HG03521 (cell line): ENCODE measurements around the gene DYNLT1.
"Not testable (repeated sequence)": the region's sequence is repeated elsewhere in the genome, so short reads cannot be mapped to it uniquely, and the experiment has no call there.

Experiments used
- ATAC-seq: cut with Tn5 transposase; IDR thresholded peaks from one replicate; pipeline ENCODE4 v1.9.1; 2021; ENCODE audit warnings: mild to moderate bottlenecking, moderate library complexity; ENCODE audit not compliant: unreplicated experiment

Gene DYNLT1

DNA sequence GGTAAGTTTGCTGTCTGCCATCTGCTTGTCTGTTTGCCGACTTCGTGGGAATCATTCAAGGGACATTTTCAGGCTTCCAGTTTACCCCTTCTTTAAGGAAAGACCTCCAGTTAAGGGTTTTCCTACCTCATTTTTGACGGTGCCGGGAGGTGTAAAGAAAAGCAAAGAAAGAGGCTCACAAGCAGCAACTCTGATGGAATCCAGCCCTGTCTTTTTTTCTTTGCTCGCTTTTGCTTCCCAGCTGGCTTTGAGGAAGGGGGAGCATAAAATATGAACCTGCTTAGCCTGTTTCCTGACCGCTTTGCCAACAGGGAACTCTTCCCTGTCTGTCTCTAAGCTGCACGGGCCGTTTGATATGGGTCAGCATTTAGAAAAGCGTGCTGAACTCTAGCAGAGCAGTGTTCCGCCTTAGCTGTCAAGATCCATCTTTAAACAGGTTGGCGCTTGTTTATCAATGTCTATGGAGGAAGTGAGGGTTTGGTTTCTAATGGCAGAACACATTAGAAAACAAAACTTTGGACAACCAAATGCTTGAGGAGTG is 19.2 kb upstream of the DYNLT1 start:
- no peak for ATAC-seq

GRCh38 chr6:158662954-158663624 is 18.5 kb upstream of the DYNLT1 start:
- no peak for ATAC-seq

DNA sequence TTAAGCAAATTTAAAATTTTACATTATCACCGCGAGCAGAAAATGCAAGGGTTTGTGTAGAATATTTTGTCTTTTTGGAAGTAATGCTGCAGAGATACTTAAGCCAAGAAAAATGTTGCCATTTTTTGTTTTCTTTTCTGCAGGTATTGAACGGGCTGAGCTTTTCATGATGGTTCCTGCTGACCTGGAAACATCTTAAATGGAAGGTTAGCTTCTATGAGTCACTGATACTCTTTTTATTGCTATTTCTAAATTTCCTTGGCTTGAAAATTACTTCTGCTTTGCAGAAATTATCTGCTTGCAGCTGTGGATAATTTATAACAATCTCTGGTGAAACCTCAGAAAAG is 18.0 kb upstream of the DYNLT1 start:
- ATAC-seq, result no peak

DNA sequence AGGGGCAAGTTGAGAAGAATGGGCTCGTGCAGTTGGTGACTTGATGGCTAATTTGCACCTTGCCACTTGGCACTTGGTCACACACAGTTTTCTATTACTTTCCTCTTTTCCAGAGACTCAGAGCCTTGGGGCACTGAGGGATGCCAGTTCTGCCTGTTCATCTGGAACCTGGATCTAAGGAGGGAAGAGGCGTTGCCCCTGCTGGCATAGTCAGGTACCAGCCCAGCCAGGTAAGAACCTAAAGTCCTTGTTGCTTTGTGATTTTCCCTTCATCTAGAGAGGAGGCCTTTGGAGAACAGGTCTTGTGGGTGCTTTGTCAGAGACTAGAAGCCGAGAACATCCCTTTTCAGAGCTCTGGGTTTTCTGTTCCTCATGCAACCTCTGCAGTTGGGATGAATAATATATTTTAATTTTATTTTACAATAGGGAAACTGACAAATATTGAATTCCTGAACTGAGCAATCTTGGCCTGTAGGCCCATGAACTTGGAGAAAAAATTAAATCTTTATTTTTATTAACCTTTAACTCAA is 16.7 kb upstream of the DYNLT1 start:
- ATAC-seq, result no peak

DNA sequence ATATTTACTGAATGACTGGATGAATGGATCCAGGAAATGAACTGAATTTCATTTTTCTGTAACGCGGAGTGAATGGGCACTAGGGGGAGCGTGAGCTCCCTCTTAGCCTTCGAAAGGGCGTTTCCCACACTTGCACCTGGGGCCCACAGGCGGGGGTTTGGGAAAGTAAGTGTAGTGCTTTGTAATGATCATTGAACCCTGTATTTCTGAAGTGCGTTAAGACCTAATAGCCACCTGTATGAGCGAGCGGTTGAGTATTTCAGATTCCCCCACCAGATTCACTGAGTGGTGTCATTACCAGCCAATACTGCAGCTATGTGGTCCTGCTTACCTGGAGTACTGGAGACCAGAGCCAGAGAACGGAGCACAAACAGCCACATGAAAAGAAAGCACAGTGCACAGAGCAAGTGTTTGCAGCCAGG is 15.8 kb upstream of the DYNLT1 start:
- ATAC-seq, result no peak

GRCh38 chr6:158656986-158657385 is 12.4 kb upstream of the DYNLT1 start:
- ATAC-seq, result not testable (repeated sequence)

- ATAC-seq, result no peak
Observed at GRCh38 chr6:158655569-158656450, 11.3 kb upstream of the DYNLT1 start.

GRCh38 chr6:158654960-158655489 is 10.5 kb upstream of the DYNLT1 start:
- ATAC-seq, result no peak

GRCh38 chr6:158654498-158654897 is 10.0 kb upstream of the DYNLT1 start:
- ATAC-seq, result no peak

- ATAC-seq, result peak; percentile 64
Observed at GRCh38 chr6:158653577-158654354, 9.2 kb upstream of the DYNLT1 start.

DNA sequence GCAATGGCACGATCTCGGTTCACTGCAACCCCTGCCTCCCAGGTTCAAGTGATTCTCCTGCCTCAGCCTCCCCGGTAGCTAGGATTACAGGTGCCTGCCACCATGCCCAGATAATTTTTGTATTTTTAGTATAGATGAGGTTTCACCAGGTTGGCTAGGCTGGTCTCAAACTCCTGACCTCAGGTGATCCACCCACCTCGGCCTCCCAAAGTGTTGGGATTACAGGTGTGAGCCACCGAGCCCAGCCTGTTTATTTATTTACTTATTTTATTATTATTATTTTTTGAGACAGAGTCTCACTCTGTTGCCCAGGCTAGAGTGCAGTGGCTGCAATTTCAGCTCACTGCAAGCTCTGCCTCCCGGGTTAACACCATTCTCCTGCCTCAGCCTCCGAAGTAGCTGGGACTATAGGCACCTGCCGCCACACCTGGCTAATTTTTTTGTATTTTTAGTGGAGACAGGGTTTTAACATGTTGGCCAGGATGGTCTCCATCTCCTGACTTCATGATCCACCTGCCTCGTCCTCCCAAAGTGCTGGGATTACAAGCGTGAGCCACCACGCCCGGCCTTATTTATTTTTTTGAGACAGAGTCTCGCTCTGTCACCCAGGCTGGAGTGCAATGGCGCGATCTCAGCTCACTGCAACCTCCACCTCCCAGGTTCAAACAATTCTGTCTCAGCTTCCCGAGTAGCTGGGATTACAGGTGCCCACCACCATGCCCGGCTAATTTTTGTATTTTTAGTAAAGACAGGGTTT is 7.6 kb upstream of the DYNLT1 start:
- ATAC-seq, result not testable (repeated sequence)

DNA sequence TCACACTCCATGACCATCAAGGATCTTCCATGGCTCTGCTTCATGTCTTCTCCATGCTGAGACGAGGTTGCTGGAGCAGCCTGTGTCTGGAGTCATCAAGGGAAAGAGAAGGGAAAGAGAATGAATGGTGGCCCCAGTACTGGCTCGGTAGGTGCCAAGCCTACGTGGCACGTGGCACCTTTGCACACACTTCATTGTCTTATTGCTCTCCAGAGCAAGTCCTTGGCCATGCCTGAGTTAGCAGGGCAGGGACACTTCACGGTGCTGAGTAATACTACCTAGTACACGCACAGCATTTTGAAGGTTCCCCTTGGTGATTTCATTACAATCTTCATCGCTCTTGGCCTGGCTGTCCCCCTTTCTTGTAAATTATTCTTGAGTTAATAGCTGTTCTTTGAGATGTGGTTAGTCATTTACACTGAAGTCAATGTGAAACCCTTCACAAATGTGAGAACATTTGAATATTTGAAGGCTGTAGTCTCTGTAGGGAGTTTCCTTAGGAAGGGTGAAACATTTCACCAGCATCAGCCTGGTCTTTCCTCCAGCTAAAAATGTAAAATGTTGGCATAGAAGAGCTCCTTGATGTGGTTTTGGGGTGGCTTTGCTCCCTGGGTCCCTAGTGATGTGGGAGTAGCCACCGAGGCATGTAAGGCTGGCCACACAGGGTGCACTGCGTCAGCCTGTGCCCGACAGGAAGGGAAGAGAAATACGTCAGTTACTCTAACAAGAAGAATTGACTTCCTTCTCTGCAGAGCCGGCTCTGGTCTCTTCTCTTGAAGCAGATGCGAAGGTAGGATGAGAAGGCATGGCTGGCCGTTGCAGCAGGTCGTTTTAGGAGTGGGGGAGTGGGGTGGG is 5.0 kb upstream of the DYNLT1 start, which contains the start of gene SYTL3:
TSS of gene SYTL3 (plus strand) at position 766 of the 855 bp plus-strand sequence. CDS start 13,215 bp downstream, outside the sequence.
- peak; percentile 36 for ATAC-seq

GRCh38 chr6:158648682-158649131 is 4.2 kb upstream of the DYNLT1 start:
- ATAC-seq, result no peak

DNA sequence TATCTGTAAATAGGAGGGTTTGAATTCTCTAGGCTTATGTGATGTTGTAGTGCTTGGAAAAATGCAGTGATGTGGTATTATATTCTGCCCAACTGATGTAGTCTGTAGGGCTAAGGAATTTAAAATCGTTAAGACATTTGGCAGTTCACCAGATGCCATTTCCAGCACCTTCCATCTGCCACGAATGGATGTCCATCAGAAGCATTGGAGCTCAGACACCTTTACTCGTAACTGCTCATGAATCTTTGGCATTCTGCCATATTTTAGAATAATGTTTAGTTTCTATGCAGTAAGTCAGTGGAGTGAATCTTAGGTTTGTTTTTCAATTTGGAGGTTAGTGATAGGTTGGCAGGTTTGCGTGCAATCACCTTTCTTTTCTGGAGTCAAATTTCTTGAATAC is 3.0 kb upstream of the DYNLT1 start:
- ATAC-seq, result no peak

DNA sequence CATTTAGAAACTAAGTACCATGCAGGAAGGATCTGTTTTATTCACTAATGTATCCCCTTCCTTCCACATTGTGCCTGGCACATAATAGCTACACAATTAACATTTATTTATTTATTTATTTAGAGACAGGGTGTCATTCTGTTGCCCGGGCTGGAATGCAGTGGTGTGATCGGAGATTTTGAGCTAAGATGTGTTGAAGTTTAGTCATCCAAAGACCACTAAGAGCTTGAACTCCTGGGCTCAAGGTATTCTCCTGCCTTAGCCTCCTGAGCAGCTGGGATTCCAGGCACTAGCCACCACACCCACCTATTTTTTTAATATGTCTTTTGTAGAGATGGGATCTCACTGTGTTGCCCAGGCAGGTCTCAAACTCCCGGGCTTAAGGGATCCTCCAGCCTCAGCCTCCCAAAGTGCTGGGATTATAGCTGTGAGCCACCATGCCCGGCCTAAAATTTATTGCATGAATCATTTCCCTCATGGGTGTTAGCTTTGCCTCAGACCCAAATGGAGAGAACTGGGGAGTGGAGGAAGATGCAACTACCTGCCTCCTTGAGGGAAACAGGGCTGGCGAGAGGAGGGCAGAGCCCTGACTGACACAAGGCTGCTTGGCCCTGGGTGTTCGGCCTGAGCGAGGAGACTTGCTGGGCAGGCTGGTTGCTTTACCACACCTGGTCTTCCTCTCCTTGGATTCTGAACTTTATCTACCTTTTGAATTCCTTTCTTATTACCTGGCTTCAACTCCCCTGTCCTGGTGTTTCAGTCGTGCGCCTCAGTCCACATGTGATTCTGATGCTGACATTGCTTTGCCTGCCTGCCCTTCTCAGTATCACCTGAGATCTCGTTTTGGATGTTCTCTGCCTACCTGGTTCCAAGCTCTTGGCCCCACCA is 1.7 kb upstream of the DYNLT1 start:
- ATAC-seq, result no peak

GRCh38 chr6:158645064-158646022 is 800 bp upstream of the DYNLT1 start:
- ATAC-seq, result no peak

GRCh38 chr6:158643836-158644230 is 710 bp downstream of the DYNLT1 start:
- no peak for ATAC-seq
